Vagina (tissue), 2 donors: ENCODE results near the gene FBXO7. TPM values are rescaled to one million over a fixed set of nuclear protein-coding genes. Genes with fewer than 3 reads are reported as not detected.
A peak's percentile ranks its signal among the peaks of the same experiment; 100 is the strongest.

Experiments
- DNase-seq, 2 donors: peaks; one replicate each; pipeline ENCODE4 v3.0.0-alpha.2; 2017; ENCODE audit errors: extremely low spot score in 2 of 2
- H3K27ac ChIP-seq: fragments of 200-600 bp; sonication (generic); one replicate; pipeline ENCODE4 v1.5.1; 2019
- H3K27me3 ChIP-seq: fragments of 200-600 bp; sonication (generic); one replicate; pipeline ENCODE4 v1.5.1; 2019
- H3K36me3 ChIP-seq, 2 donors: fragments of 200-600 bp; sonication (generic); one replicate each; pipeline ENCODE4 v1.5.1; 2017 to 2019
- H3K4me1 ChIP-seq: fragments of 200-600 bp; sonication (generic); one replicate; pipeline ENCODE4 v1.5.1; 2019
- H3K4me3 ChIP-seq, 2 donors: fragments of 200-600 bp; sonication (generic); 1 replicate in 1 of 2; 2 replicates in 1 of 2; pipeline ENCODE4 v1.5.1; 2016 to 2019
- H3K9me3 ChIP-seq: fragments of 200-600 bp; sonication (generic); one replicate; pipeline ENCODE4 v1.5.1; 2019
- CTCF ChIP-seq, 3 experiments: fragments of 450-650 bp in 2 of 3; fragments of 200-600 bp in 1 of 3; sonication (generic) in 1 of 3; IDR thresholded peaks; one replicate each; pipeline ENCODE4 v1.5.1; 2017 to 2019; ENCODE audit warnings: antibody characterized with exemption in 3 of 3, mild to moderate bottlenecking in 2 of 3, moderate library complexity in 2 of 3
- POLR2A ChIP-seq, 2 donors: fragments of 450-650 bp; IDR thresholded peaks; one replicate each; pipeline ENCODE4 v1.6.1; 2017; ENCODE audit warnings: antibody characterized with exemption in 2 of 2, mild to moderate bottlenecking in 2 of 2, moderate library complexity in 2 of 2
- POLR2AphosphoS5 ChIP-seq, 2 donors: sonication (generic); formaldehyde crosslinking; IDR thresholded peaks; one replicate each; pipeline ENCODE4 v1.9.0; 2017; ENCODE audit warnings: antibody characterized with exemption in 2 of 2, mild to moderate bottlenecking in 2 of 2, low read depth in 1 of 2; ENCODE audit not compliant: insufficient read depth in 1 of 2
- intact Hi-C: fragments of 100-400 bp; cut with DNase I; formaldehyde crosslinking; loops from one replicate; pipeline ENCODE4 v1.15.1; 2023
- total RNA-seq: library from RNA; depleted of rRNA; stranded (reverse); fragments of >200 nt; gene quantifications from one replicate; pipeline ENCODE4 v1.2.3, GENCODE V29; 2016

Gene FBXO7
- total RNA-seq, 1 donor from 2014 or later: 70.2 TPM

GRCh38 chr22:32531931-32532819 is 57.6 kb downstream of the FBXO7 start:
- TF ChIP-seq POLR2AphosphoS5 (IDR thresholded peaks at IDR 0.05; ENCODE audit: insufficient read depth in 1 of 2, low read depth in 1 of 2): peak; percentile 77 to 89
- no peak for TF ChIP-seq CTCF (IDR thresholded peaks at IDR 0.05)
- no peaks in the 10 kb centered on the region for H3K36me3 ChIP-seq
- no peaks in the 10 kb centered on the region for H3K9me3 ChIP-seq
- intact Hi-C loops: loop anchor here (2.0 to 10.0 kb wide), 3 partner anchors 53 to 267 kb away; no protein-coding TSS in a partner anchor
- H3K27ac ChIP-seq: peak overlapping the region; percentile 64
- DNase-seq: no peak
- H3K27me3 ChIP-seq: no peaks in the 10 kb centered on the region
- no peak overlapping the region for H3K4me3 ChIP-seq
- peaks cover 69% of the 10 kb centered on the region for H3K4me1 ChIP-seq

- no peak for DNase-seq
- intact Hi-C loops: loop anchor here (2.0 to 10.0 kb wide), 3 partner anchors 52 to 266 kb away; no protein-coding TSS in a partner anchor
- no peak overlapping the region for H3K4me3 ChIP-seq
These were observed 58.2 kb downstream of the FBXO7 start for GRCh38 chr22:32532820-32533128.

GRCh38 chr22:32533265-32534111 is 58.9 kb downstream of the FBXO7 start:
- Histone ChIP-seq H3K36me3 (no peaks in the 10 kb centered on the region), H3K4me1 (peaks cover 68% of the 10 kb centered on the region), H3K4me3 (no peak overlapping the region), H3K9me3 (no peaks in the 10 kb centered on the region), H3K27me3 (no peaks in the 10 kb centered on the region), H3K27ac (peak overlapping the region; percentile 64)
- intact Hi-C loops: loop anchor here (2.0 to 10.0 kb wide), 3 partner anchors 51 to 265 kb away; no protein-coding TSS in a partner anchor
- TF ChIP-seq POLR2A (IDR thresholded peaks at IDR 0.05): no peak
- no peak for TF ChIP-seq CTCF (IDR thresholded peaks at IDR 0.05)
- no peak for TF ChIP-seq POLR2AphosphoS5 (IDR thresholded peaks at IDR 0.05; ENCODE audit: insufficient read depth in 1 of 2, low read depth in 1 of 2)
- DNase-seq: no peak

More at GRCh38 chr22:32532820-32533128, 58.2 kb downstream of the FBXO7 start:
- Histone ChIP-seq H3K36me3 (no peaks in the 10 kb centered on the region), H3K4me1 (peaks cover 69% of the 10 kb centered on the region), H3K27me3 (no peaks in the 10 kb centered on the region), H3K27ac (peak overlapping the region; percentile 64), H3K9me3 (no peaks in the 10 kb centered on the region)
- no peak for TF ChIP-seq POLR2A (IDR thresholded peaks at IDR 0.05)
- TF ChIP-seq POLR2AphosphoS5 (IDR thresholded peaks at IDR 0.05; ENCODE audit: insufficient read depth in 1 of 2, low read depth in 1 of 2): no peak
- TF ChIP-seq CTCF (IDR thresholded peaks at IDR 0.05): no peak

GRCh38 chr22:32534252-32535235 is 59.9 kb downstream of the FBXO7 start:
- no peak overlapping the region for H3K4me3 ChIP-seq
- DNase-seq: no peak

More at GRCh38 chr22:32534252-32535235, 59.9 kb downstream of the FBXO7 start:
- intact Hi-C loops: loop anchor here (5.0 to 10.0 kb wide), 2 partner anchors 50 to 83 kb away; no protein-coding TSS in a partner anchor
- H3K27ac ChIP-seq: peak overlapping the region; percentile 64
- H3K9me3 ChIP-seq: no peaks in the 10 kb centered on the region
- no peaks in the 10 kb centered on the region for H3K27me3 ChIP-seq
- TF ChIP-seq POLR2A (IDR thresholded peaks at IDR 0.05) (no peak), POLR2AphosphoS5 (IDR thresholded peaks at IDR 0.05; ENCODE audit: insufficient read depth in 1 of 2, low read depth in 1 of 2) (peak; percentile 25 to 32)
- no peaks in the 10 kb centered on the region for H3K36me3 ChIP-seq
- H3K4me1 ChIP-seq: peaks cover 57% of the 10 kb centered on the region
